Medulla oblongata (tissue), 1 donor: ENCODE results near the gene TMEM150B.

Source experiments
- DNase-seq: peaks from one replicate; pipeline ENCODE4 v3.0.0-alpha.2; 2015; ENCODE audit errors: extremely low spot score

Gene TMEM150B

DNA sequence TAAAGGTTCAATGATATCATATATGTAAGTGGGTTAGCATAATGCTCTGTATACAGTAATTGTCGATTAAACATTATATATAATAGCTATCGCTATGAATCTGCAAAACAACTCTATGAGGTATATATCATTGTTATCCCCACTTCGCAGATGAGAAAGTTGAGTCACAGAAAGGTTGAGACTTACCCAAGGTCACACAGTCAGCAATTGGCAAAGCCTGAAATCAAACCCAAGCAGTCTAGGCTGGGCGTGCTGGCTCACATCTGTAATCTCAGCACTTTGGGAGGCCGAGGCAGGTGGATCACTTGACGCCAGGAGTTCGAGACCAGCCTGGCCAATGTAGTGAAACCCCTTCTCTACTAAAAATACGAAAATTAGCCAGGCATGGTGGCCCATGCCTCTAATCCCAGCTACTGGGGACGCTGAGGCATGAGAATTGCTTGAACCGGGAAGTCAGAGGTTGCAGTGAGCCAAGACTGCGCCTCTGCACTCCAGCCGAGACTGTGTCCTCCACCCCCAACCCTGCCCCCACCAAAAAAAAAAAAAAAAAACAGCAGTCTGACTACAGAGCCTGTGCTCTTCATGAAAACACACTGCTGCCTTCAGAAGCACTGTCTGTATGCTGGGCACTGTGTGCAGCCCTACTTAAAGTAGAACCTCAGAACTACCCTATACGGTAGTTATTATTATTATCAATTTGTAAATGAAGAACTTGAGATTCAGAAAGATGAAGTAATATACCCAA is 46.6 kb downstream of the TMEM150B start:
- DNase-seq: no peak

DNA sequence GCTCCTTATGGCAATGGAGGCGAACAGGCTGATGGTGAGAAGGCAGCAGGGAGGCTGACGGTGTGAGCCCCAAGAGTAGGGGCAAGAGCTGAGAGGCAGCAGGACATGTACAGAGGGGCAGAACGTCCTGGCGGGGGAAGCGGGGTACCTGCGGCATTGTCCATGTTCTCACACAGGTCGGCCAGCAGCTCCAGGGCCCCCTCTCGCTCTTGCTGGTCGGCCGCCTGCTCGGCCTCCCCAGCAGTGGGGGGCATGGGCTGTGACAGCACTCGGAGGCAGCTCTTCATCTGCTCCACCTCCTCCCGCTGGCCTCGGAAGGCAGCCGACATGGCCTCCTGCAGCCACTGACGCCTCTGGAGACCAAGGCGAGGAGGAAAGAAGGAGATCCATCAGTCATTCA is 47.6 kb downstream of the TMEM150B start:
- no peak for DNase-seq

GRCh38 chr19:55276720-55277430 is 48.3 kb downstream of the TMEM150B start:
- no peak for DNase-seq

- no peak for DNase-seq
Observed at GRCh38 chr19:55275851-55276719, 49.1 kb downstream of the TMEM150B start.

DNA sequence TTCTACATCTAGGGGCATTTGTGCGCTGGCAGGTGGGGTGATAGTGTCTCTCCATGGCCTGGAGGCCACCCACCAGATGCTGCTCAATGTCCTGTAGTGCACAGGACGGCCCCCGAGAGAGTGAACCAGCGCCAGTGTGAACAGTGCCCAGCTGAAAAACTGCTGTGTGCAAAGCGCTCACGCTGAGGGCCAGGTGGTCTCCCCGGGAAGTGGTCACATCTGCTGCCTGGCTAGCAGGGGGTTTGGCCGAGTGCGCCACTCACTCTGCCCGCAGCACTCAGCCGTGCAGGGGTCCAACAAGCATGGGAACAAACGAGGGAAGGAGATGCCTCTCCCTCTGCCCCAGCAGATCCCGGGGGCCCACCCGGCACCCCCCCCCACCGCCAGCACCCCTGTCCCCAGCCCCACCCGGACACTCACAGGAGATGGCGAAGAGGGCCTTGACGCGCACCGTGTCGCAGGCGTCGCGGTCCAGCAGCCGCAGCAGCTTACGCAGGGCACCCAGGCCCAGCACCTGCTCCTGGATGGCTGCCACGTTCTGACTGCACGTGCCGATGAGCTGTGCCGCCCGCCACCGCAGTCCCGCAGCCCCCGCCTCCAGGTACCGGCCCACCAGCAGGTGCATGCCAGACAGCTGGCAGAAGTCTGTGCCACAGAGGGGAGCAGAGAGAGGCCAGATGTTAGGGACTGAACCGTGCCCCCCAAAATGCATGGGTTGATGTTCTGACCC is 51.0 kb downstream of the TMEM150B start:
- no peak for DNase-seq

DNA sequence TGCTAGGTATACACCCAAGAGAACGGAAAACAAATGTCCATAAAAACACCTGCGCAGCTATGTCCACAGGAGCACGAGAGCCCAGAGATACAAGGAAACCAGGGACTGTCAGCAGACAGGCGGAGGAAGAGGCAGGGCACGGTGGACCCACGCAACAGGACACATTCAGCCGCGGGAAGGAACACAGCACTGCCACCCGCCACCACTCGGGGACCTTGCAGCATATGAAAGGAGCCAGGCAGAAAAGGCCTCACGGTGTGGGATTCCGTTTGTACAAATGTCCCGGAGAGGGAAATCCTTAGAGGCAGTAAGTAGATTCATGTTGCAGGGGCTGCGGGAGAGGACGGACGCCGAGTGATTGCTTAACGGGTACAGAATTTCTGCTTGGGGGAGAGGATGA is 53.0 kb downstream of the TMEM150B start:
- no peak for DNase-seq

GRCh38 chr19:55270172-55270942 is 54.8 kb downstream of the TMEM150B start:
- no peak for DNase-seq

DNA sequence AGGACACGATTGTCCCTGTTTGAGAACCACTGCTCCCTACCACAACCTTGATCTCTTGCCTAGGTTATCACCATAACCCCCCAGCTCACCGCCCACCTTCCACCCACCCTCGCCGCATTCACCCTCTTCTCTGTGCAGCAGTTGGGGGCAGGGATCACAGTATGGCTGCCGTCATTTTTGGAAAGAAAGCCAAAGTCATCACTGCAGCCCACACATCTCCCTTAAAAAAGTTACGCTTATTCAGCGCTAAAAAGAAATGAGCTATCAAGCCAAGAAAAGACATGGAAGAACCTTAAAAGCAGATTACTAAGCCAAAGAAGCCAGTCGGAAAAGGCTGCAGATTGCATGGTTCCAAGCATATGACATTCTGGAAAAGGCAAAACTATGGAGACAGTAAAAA is 55.8 kb downstream of the TMEM150B start:
- no peak for DNase-seq

DNA sequence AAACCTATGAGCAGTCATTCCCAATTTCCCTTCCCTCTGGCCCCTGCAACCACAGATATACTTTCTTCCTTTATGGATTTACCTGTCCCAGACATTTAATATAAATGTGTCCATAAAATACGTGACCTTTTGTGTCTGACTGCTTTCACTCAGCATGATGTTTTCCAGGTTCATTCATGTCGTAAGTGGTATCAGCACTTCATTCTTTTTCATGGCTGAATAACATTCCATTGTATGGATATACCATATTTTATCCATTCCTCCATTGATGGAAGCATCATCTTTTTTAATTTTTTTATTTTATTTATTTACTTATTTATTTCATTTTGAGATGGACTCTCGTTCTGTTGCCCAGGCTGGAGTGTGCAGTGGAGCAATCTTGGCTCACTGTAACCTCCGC is 58.3 kb downstream of the TMEM150B start:
- DNase-seq: no peak

- no peak for DNase-seq
Observed at GRCh38 chr19:55266404-55266803, 58.7 kb downstream of the TMEM150B start.

GRCh38 chr19:55265723-55266386 is 59.3 kb downstream of the TMEM150B start:
- no peak for DNase-seq

DNA sequence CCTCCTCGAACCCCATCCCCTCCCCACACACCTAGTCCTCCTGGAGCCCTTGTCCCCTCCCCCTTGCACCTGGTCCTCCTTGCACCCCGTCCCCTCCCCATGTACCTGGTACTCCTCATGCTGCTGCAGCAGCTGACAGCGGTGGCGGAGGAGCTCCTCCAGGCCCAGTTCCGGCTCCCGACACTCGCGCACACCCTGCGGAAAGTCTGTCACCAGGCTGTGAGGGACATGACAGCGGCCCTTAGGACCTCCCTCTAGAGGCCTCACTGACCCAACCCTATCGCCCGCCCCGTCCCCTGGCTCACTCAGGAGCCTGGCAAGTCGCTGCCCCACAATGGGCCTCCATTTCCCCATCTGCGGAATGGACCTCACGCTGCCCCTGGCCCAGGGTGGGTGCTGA is 60.0 kb downstream of the TMEM150B start:
- DNase-seq: no peak

DNA sequence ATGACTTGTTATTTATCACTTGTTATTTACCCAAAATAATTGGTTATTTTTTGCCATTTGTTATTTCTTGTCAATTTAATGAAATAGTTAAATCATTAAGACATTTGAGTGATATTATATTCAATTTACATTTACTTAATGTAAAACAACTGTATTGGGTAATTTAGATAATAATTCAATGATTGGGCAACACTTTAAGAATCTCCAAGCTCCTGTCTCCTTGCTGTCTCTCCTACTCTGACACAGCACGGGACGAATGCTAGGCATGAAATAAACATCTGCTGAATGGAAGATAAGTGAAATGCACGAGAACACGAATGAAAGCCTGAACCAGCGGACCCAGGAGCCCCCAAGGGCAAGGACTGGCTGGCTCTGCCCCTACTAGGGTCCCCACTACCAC is 60.6 kb downstream of the TMEM150B start:
- DNase-seq: no peak
